ENCODE measurements around the gene RIPPLY3. TPM values are rescaled to one million over a fixed set of nuclear protein-coding genes. Genes with fewer than 3 reads are reported as not detected.

Gene RIPPLY3, protein sequence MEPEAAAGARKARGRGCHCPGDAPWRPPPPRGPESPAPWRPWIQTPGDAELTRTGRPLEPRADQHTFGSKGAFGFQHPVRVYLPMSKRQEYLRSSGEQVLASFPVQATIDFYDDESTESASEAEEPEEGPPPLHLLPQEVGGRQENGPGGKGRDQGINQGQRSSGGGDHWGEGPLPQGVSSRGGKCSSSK
- not detected for total RNA-seq
- total RNA-seq (2013), result not detected

GRCh38 chr21:37006486-37007291 lies at the start of gene RIPPLY3:
Gene RIPPLY3, plus strand, starts transcription at chr21:37006702. Its CDS starts 71 bp downstream, at chr21:37006773.
- peaks cover 19% of the 10 kb centered on the region for H3K27me3 ChIP-seq (ENCODE audit: control insufficient read depth, insufficient read depth, low read length)
- no peaks in the 10 kb centered on the region for H3K36me3 ChIP-seq (ENCODE audit: control insufficient read depth, insufficient read depth, low read length)
- H3K4me3 Mint-ChIP-seq, result peak within 1 kb of the TSS; percentile 53
- ATAC-seq (peak in 2 of 3 donors; percentile 41 to 49), DNase-seq (peak in 1 of 2 donors; percentile 30)
- H3K27ac Mint-ChIP-seq, result no peak within 1 kb of the TSS
- no peak within 1 kb of the TSS for H3K4me3 ChIP-seq (ENCODE audit: low read length)
- intact Hi-C loops (cut with micrococcal nuclease), result loop anchor here (5.0 kb wide), 1 partner anchor 374 kb away; no protein-coding TSS in a partner anchor
- H3K36me3 Mint-ChIP-seq, result no peaks in the 10 kb centered on the region
- peaks cover 5 to 7% of the 10 kb centered on the region in 2 donors for H3K4me1 Mint-ChIP-seq
- peaks cover 6 to 15% of the 10 kb centered on the region in 2 donors for H3K27me3 Mint-ChIP-seq (ENCODE audit: low read depth in 2 of 2)
- peaks cover 19% of the 10 kb centered on the region for H3K4me1 ChIP-seq (ENCODE audit: control insufficient read depth, insufficient read depth, low read length)
- H3K9me3 Mint-ChIP-seq, result no peaks in the 10 kb centered on the region
- H3K27ac ChIP-seq (ENCODE audit: low read length), result no peak within 1 kb of the TSS
- WGBS (ENCODE audit: insufficient coverage), result 1% methylated on average over 87 of the region's 87 CpGs
- TF ChIP-seq CTCF (IDR thresholded peaks at IDR 0.05), result no peak
- no peaks in the 10 kb centered on the region for H3K9me3 ChIP-seq (ENCODE audit: control insufficient read depth, insufficient read depth, low read length)

GRCh38 chr21:36959020-36959835 lies 47.3 kb upstream of the RIPPLY3 start:
- Mint-ChIP-seq H3K27ac (no peak overlapping the region), H3K36me3 (no peaks in the 10 kb centered on the region), H3K27me3 (ENCODE audit: low read depth in 2 of 2) (no peaks in the 10 kb centered on the region), H3K9me3 (no peaks in the 10 kb centered on the region), H3K4me1 (peaks cover 0 to 5% of the 10 kb centered on the region in 2 donors), H3K4me3 (no peak overlapping the region)
- Histone ChIP-seq H3K27ac (ENCODE audit: low read length) (no peak overlapping the region), H3K9me3 (ENCODE audit: control insufficient read depth, insufficient read depth, low read length) (no peaks in the 10 kb centered on the region), H3K27me3 (ENCODE audit: control insufficient read depth, insufficient read depth, low read length) (no peaks in the 10 kb centered on the region), H3K4me3 (ENCODE audit: low read length) (no peak overlapping the region), H3K4me1 (ENCODE audit: control insufficient read depth, insufficient read depth, low read length) (no peaks in the 10 kb centered on the region), H3K36me3 (ENCODE audit: control insufficient read depth, insufficient read depth, low read length) (peaks cover 10% of the 10 kb centered on the region)
- DNase-seq (no peak), ATAC-seq (no peak)
- intact Hi-C loops (cut with micrococcal nuclease), result no loop called here
- 95% methylated on average over 17 of the region's 17 CpGs for WGBS (ENCODE audit: insufficient coverage)
- no peak for TF ChIP-seq CTCF (IDR thresholded peaks at IDR 0.05)

DNA sequence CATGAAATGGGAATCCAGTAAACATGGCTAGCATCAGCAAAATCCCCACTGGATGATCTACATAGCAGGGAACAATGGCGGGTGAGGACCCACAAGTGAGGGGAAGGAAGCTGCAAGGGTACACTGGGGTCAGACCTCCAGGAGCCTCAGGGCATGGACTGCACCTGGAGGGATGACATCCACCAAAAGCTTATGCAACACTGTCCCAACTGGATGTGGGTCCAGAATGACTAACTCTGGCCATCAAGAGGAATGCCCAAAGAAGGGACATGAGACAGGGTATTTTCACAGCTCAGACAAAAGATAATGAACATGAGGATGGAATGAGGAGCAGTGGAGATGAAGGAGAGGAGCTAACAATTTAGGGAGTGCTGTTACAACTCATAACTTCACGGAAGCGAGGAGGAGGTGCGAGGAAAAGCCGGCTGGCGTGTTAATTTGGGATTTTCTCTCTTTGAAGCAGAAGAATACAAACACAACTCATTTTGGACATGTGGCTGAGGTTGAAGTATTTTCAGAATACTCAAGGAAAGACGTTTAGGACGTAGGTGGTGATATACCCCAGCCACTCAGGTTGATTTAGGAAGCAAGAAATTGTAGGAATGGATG lies 45.7 kb upstream of the RIPPLY3 start:
- no peak overlapping the region for H3K27ac ChIP-seq (ENCODE audit: low read length)
- Mint-ChIP-seq H3K36me3 (no peaks in the 10 kb centered on the region), H3K9me3 (no peaks in the 10 kb centered on the region), H3K27ac (no peak overlapping the region), H3K4me3 (no peak overlapping the region), H3K27me3 (ENCODE audit: low read depth in 2 of 2) (no peaks in the 10 kb centered on the region), H3K4me1 (peaks cover 8 to 14% of the 10 kb centered on the region in 2 donors)
- ATAC-seq, result no peak
- H3K4me3 ChIP-seq (ENCODE audit: low read length), result no peak overlapping the region
- peaks cover 10% of the 10 kb centered on the region for H3K36me3 ChIP-seq (ENCODE audit: control insufficient read depth, insufficient read depth, low read length)
- no peaks in the 10 kb centered on the region for H3K27me3 ChIP-seq (ENCODE audit: control insufficient read depth, insufficient read depth, low read length)
- WGBS (ENCODE audit: insufficient coverage), result 97% methylated on average over 6 of the region's 8 CpGs
- TF ChIP-seq CTCF (IDR thresholded peaks at IDR 0.05), result no peak
- peaks cover 5% of the 10 kb centered on the region for H3K4me1 ChIP-seq (ENCODE audit: control insufficient read depth, insufficient read depth, low read length)
- DNase-seq, result no peak
- intact Hi-C loops (cut with micrococcal nuclease), result no loop called here
- H3K9me3 ChIP-seq (ENCODE audit: control insufficient read depth, insufficient read depth, low read length), result no peaks in the 10 kb centered on the region

Data from natural killer cell (primary cell).